Gastroesophageal sphincter (tissue), 3 donors: ENCODE measurements around the gene CTH.

Source experiments
- CTCF ChIP-seq, 4 experiments: fragments of 200-600 bp in 2 of 4; fragments of 450-650 bp in 2 of 4; sonication (generic) in 1 of 4; IDR thresholded peaks; one replicate each; pipeline ENCODE4 v1.5.1; 2017 to 2019; ENCODE audit warnings: antibody characterized with exemption in 4 of 4, mild to moderate bottlenecking in 2 of 4, moderate library complexity in 2 of 4
- POLR2A ChIP-seq, 2 donors: fragments of 450-650 bp; IDR thresholded peaks; one replicate each; pipeline ENCODE4 v1.6.1; 2017; ENCODE audit warnings: antibody characterized with exemption in 2 of 2, mild to moderate bottlenecking in 2 of 2, moderate library complexity in 1 of 2

- TF ChIP-seq CTCF (IDR thresholded peaks at IDR 0.05) (no peak), POLR2A (IDR thresholded peaks at IDR 0.05) (no peak)
Measured at GRCh38 chr1:70415882-70416281, 4.8 kb downstream of the CTH start.
